Endometrium (tissue), 2 donors: ENCODE measurements around the gene VAPB.

Source experiments
- FAIRE-seq: peaks from 2 replicates; lab custom pipeline; 2012; peaks lifted over from hg19 to GRCh38; lab: Jason Lieb, UNC
- donor health status: control.
- donor health status: control.

VAPB gene

DNA sequence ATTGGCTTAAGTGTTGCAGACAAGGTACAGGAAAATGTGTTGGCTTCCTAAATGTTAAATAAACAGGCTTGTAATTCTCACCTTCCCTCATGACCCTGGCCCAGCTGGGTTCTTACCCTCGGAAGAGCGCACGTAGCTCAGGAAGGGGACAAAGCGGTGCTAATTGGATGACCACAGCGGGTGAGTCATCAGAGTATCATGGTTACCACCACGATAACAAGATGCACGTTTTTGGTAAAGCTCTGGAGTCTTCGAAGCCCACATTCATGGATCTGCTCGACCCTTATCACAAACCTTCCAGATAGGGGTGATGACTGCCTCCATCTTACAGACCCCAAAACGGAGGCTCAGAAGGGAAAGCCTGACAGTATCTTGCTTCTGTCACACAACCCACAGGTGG is 93.4 kb downstream of the VAPB start:
- no peak for FAIRE-seq

DNA sequence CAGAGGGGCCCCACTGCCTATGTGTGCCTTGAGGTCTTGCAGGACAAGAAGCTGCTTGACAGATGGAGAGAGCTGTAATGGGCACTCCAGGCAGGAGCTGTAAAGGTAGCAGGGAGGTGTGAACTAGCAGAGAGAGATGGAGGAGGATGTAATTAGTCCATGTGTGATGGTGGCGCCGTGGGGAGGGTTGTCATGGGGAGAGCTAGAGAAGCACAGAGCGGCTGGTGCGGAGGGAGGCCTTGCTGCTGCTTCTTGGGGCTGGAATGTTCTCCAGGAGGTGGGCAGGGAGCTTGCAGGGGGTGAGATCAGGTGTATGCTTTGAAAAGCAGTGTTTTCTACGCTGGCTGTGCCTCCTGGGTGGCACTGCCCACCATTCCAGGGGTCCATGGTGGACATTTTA is 94.0 kb downstream of the VAPB start:
- FAIRE-seq: no peak

DNA sequence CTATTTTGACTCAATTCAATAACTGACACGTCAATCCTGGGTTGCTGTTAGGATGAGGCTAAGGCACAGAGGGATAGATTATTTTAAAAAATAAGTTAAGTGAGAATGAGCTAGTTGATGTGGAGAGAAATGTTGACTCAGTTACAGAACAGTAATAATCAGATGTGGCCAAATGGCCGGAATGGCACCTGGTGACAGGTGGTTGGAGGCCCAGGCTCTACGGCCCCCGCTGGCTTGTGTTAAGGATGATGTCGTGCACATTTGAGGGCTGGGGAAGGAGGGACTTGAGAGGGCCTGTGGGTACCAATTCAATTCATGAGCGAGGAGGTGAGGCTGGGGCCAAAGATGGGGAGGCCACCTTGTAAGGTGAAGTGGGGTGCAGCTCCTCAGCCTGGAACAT is 94.4 kb downstream of the VAPB start:
- no peak for FAIRE-seq

DNA sequence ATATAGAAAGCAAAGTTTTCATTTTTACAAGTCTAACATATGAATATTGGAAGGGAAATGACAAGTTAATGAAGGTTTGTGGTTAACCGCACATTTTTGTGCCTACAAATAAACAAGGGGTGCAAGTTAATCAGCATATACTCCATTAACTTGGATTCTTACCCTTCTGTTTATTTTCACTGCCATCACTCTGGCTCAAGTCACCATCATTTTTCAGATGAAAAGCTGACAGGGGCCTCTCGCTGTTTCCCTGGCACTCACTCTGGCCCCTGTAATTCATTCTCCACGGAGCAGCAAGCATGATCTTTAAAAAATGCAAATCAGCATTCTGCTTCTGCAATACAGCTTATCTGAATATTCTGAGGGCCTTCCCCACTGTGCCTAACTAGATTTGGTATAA is 96.4 kb downstream of the VAPB start:
- FAIRE-seq: no peak

DNA sequence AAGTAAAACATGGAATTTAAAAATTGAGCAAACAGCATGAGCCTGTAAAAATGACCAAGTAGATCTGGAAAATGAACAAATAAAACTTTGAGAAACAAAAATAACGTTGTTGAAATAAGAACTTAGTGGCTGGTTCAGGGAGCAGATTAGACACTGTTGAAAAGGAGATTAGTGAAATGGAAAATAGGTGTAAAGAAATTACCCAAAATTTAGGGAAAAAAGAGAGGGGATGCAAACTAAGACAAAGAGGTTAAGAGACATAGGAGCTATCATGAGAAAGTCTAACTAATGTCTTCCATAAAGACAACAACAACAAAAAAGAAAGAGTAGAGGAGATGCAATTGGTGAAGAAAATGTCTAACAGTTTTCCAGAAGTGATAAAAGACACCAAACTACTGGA is 97.2 kb downstream of the VAPB start:
- FAIRE-seq: peak; percentile 15

DNA sequence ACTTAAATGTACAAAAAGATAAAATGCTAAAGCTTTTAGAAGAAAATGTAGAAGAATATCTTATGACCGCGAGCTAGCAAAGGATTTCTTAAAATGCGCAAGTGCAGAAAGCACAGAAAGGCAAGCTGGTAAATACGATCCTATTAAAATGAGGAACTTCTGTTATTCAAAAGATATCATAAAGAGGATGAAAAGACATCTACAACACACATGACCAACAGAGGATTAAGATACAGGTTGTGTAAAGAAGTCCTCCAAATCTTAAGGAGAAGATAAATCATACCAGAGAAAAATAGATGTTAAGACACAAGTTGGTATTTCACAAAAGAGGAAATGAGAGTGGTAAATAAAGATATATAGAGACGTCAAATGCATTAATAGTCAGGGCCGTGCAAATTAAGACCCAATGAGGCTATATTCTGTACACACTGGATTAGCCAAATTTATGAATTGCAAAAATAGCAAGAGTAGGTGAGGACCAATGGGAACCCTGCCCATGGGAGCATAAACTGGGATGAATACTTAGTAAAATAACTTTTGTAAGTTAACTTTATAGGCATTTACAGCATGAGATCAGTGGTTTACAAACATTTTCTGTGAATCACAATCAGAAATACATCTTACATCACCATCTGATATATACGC is 103.2 kb downstream of the VAPB start:
- no peak for FAIRE-seq

DNA sequence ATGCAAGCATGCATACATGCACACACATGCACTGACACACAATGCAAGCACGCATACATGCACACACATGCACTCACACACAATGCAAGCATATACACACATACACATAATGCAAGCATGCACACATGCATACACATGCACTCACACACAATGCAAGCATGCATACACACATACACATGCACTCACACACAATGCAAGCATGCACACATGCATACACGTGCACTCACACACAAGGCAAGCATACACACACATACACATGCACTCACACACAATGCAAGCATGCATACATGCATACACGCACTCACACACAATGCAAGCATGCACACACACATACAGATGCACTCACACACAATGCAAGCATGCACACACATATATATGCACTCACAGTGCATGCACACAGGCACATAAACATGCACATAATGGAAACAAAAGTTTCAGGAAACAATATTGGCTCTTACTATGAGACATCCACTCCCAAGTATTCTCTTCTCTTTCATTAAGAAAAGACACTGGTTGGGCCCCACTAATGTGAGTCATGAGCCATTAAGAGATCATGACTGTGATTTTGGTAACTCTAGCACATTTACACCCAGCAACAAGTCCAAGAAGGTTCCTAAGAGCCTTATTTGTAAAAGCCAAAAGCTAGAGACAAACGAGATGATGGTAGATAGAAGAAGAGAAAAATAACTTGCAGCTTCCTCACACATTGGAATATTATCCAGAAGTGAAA is 103.9 kb downstream of the VAPB start:
- no peak for FAIRE-seq

DNA sequence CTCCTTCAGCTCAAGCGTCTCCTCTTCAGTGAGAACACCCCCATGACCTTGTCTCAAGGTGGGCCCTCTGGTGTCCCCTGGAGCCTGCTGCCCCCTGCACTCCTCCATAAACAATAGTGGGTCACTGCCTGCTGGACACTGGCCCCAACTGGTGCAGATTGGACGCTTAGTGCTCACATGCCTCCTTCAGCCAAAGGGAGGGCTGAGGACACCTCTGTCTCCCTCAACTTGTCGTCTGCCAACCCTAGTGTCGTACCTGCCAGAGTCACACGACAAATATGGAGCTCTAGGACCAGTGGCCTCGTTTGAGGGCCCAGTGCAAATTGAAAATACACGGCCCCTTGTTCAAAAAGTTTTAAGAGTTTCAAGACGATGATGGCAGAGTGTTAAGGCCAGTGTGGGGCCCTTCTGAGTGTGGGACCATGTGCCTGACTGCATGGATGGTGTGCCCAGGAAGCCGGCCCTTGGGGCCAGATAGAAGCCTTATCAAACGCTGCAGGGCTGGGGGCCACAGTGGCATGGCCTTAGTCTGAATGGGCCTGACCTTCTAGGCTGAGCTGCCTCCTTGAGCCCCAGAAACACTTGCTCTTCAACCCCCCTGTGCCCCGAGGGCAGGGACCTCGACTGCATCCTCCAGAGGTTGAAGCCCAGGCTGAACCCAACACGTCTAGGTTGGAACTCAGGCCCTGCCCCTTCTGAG is 106.0 kb downstream of the VAPB start:
- no peak for FAIRE-seq

DNA sequence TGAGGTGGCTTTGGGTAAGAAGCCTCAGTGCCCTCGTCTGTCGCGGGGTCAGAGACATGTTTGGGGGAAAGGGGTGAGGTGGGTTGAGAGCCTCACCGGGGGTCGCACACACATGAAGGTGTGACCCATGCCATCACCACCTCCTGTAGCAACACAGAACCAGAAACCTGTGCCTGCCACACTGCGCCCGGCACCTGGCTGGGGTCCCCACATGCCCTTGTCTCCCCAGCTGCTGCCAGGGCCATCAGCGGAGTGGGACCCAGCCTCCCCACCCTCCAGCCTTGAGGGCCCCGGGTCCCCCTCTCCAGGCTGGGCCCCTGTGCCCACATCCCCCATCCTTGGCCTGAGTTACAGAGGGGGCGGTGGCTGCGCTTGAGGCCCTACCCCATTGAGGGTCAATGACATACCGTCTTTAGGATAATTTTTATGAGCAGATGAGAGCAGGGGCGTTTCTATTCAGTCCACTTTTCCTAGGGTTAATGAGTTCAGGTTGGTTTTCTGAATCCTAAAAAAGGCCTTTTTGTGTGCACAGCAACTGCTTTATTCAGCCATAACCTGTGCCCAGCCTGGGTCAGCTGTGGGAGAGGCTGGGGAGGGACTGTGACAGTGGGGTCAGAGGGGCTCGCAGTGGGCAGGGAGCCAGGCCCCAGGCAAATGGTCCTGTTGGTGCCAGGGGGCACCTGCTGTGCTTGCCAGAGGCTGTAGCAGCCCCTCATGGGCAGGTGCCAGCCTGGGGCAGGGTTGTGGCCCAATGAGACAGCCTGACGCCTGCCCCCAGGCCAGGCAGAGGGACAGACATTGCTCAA is 106.8 kb downstream of the VAPB start:
- no peak for FAIRE-seq

DNA sequence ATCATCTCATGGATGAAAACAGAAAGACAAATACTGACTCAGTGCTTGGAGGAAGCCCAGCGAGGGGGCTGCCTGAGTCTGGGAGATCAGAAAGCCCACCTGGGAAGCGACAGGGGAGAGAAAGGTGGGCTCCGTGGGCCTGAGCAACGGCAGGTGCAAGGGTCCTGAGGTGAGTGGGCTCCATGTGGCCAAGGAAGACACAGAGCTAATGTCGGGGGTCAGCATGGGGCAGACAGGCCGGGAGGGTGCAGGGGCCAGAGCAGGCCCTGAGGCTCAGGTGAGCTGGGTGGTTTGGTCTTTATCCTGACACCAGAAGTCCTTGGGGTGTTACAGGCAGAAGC is 107.4 kb downstream of the VAPB start:
- FAIRE-seq: no peak

DNA sequence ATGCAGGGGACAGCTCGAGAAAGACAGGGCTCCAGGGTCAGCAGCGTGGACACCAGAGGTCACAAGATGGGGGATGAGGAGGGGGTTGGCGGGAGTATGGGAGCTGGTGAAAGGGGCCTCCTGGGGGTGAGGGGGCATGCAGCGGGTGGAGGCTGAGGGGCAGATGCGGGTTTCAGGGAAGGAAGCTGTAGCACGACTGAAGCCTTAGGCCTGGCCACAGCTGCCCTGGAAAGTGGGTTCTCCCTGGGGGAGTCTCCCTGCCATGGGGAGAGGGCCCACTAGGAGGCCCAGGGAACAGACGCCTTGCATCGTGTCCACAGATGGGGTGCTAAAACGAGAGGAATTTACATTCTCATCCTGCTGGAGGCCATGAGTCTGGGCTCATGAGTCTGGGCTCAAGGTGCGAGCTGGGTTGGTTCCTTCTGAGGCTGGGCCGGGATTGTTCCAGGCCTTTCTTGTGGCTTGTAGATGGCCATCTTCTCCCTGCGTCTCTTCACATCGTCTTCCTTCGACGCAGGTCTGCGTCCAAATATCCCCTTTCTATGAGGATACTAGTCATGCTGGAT is 108.1 kb downstream of the VAPB start:
- FAIRE-seq: no peak

DNA sequence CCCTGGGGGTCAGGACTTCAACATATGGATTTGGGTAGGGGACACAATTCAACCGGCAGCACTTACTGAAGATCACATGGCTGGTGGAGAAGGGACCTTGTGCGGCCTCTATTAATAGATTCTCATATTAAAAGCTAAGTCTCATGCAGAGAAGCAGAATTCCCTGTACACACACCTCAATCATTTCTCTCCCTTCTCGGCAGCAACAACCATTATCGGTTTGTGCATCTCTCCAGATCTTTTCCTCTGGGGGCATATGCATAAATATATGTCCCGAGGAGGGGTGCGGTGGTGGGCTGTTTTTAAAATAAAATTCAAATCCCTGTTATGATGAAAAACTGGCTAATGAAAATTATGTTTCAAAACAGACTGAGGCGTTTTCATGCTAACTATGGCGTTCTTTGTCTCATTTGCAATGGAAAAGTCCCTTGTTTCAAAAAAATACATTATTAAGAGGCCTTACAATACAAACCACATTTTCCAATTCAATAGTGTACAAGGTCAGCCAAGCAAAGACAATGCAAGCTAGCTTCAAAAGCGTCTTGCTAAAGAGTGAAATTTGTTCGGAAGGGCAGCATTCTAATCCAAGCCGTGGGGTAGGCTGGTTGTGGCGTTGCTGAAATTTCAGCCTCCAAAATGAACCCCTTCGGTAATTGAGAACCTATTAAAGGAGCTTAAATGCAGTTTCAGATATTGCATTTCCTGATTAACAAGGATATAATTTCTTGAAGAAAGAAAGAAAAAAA is 108.9 kb downstream of the VAPB start:
- no peak for FAIRE-seq

DNA sequence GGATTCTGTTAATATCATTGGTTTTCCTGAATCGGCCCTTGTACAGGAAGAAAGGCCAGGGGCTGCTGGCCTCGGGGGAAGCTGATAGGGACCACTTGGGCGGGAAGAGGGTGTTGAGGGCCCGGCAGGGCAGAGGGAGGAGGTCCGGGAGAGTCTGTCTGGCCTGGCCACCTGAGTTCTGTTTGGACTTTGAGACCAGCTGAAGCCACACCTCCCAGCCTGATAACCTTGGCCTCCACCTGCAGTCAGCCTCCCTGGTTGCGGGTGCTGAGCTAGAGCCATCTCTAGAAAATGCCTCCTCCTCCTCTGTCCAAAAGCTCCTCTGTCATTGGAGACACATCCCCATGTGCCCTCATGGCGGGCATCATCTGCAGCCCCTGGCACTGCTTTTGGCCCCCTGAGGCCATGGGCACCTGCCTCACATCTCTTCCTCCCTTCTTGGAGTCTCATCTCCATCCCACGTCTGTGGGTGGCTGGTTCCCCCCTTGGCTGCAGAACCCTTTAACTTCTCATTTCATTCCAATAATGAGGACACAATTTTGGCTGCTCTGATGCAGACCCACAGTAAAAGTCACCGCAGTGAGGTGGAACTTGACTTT is 109.5 kb downstream of the VAPB start:
- no peak for FAIRE-seq

DNA sequence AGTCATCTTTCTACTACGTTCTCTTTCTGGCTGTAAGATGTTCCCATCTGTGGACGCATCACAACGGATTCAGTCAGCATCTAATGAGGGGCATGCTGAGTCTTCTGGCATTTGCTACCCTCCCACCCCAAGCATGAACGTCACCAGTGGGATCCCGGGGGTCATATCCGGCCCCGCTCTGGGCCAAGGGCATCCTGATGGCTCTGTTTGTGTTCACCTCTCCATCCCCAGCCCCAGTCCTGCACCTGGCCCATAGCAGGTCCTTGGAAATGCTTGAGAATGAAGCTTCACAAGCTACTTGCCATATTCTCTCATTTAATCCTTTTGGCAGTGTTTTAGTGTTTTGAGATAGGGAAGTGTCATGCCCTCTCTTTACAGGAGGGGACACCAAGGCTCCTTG is 111.2 kb downstream of the VAPB start:
- no peak for FAIRE-seq
